Activated naive CD4-positive, alpha-beta T cell treated with anti-CD3 and anti-CD28 coated beads, Interleukin-2, amount 50 U/mL, for 16 hours (primary cell): ENCODE data around the gene RIMBP2.
"Not testable (repeated sequence)": the region's sequence is repeated elsewhere in the genome, so short reads cannot be mapped to it uniquely, and the experiment has no call there.

Source experiments
- DNase-seq: peaks from one replicate; pipeline ENCODE4 v3.0.0-alpha.2; 2020

Gene RIMBP2

DNA sequence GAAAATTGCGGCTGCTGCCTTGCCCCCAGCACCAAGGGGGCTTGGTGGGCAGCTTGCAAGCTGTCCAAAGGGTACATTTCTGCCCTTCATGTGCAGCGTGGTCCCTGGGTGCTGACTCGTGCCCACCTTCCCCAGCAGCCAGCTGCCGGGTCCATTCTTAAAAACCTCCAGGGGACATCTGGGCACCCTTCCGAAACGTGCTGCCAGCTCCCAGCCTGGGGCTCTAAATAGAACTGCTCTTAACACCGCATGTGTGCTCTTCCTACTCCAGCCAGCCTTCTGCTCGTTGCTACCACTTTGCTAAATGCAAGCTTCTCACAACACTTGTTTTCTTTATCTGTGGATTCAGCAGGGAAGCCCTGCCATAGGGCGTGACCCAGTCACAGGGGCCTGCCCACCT lies 66.0 kb downstream of the RIMBP2 start:
- DNase-seq = no peak

DNA sequence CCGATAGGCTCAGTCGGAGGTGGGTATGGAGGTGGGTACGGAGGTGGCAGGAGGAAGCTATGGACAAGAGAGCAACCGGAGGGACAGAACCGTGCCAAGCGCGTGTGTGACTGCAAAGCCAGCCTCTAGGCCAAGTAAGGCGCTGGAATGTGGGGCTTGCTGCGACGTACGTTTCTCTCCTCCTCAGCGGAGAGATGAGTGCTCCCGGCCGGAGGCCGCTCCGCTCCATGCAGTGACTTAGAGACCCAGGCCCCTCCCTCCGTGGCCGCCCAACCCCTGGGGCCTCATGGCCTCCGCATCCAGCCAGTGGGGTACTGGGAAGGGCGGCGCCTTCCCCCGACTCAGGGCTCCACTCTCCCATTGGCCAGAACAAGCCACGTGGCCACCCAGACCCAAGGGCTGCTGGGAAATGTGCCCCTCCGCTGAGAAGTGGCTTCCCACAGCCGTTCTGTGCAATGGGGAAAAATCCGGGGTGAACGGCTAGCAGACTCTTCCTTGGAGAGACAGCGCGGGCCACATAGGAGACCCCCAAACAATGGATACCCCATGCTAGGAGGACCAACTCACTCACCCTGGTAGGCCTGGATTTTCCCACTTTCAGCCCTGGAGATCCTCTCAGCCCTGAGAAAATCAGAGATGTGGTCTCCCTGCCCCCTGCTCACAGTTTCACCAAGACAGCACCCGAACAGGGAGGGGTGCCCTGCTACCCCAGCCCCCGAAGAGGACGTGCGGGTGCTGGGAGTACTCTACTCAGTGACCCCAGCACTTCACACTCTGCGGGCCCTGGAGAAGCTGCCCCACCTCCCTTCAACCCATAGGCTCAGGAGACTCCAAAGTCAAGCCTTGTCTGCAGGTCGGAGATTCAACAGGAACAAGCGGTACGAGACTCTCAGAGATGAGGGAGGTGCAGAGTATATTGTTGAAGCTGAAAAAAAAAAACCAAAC lies 66.7 kb downstream of the RIMBP2 start:
- no peak for DNase-seq

DNA sequence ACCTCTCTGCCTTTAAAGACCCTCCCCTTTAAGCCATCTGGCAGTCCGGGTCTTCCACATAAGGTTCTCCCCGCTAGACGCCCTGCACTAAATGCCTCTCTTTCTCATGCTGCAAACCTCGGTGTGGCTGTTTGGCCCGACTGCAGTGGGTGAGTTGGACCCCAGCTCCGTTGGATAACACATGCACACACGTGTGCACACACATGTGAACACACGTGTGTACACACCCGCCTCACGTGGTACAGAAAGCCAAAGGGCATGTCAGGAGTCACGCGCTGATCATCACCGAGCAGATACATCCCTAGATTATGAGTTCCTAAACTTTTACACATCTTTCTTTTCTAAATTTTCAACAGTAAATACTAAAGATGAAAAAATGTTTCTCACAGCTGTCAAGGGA lies 68.3 kb downstream of the RIMBP2 start:
- no peak for DNase-seq

DNA sequence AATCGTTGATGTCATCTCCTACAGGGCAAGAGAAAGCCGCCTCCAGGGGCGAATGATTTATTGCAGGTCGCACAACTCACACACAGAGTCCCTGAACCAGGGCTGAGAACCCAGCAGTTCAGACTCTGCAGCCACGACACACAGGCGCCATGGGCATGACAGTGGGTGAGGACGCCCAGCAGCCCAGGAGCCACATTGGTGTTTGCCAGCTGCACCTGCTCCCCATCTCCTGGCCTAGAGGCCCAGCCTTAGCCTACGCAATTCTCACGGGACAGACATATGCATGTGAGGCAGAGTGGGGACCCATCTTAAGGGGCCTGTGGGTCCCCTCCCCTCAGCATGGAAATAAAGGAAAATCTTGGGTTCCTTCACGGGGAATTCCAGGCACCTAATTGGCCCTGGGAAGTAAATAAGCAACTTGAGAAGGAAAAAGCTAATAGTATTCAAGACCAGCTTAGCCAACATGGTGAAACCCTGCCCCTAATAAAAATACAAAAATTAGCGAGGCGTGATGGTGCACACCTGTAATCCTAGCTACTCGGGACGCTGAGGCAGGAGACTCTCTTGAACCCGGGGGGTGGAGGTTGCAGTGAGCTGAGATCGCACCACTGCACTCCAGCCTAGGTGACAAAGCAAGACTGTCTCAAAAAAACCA lies 69.3 kb downstream of the RIMBP2 start:
- no peak for DNase-seq

DNA sequence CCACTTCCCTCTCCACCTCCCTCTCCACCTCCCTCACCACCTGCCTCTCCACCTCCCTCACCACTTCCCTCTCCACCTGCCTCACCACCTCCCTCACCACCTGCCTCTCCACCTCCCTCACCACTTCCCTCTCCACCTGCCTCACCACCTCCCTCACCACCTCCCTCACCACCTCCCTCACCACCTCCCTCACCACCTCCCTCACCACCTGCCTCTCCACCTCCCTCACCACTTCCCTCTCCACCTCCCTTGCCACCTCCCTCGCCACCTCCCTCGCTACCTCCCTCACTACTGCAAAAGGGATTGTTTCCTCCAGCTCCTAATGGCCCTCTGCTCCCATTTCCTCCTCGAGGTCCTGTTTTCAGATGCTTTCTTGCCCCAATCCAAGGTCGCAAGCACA lies 69.9 kb downstream of the RIMBP2 start:
- DNase-seq = not testable (repeated sequence)

DNA sequence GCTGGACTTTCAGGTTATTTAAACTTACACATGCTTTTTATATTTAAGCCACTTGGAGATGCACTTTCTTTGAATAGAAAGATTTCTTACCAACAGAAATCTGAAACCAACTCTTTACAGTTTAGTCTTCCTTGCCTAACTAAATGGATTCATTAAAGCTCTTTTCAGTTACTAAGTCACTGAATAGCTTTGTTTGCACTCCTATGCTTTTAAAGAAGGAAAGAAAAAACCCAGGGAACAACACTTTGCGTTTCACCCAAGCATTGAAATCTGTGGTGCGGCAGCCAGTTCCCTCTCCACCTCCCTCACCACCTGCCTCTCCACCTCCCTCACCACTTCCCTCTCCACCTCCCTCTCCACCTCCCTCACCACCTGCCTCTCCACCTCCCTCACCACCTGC lies 70.3 kb downstream of the RIMBP2 start:
- no peak for DNase-seq

DNA sequence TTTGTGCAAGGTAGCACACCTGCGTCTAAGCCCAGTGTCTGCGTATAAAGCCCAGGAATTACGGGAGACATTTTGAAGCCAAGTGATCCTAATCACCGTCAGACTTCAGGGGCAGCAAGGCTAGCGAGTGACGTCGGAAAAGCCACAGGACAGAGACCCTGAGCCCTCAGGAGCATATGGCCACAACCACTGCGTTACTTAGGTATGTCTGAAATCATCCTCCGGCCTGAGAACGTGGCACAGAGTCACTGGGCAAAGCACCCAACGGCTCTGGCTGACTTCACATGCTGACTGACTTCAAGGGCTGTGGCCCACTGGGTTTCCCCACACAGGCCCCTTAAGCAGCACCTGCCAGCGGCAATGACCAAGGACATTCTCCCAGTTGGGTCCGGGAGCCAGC lies 71.5 kb downstream of the RIMBP2 start:
- DNase-seq = no peak

DNA sequence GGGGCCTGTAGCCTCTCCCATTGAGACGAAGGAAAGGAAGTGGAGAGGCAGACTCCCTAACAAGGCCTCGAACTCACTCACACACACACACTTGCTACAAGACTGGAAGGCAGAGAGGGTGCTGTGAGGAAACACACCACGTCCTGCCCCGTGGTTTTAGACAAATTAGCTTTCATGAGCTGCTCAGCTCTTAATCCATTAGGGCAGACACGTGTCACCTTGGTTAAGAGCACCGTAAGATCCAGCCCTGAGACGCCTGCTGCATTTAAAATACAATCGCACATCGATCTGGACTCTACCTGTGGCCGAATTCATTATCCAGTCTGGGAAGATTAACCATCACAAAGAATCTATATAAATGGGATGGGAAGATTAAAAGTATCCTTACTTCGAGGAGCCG lies 72.0 kb downstream of the RIMBP2 start:
- DNase-seq = no peak

DNA sequence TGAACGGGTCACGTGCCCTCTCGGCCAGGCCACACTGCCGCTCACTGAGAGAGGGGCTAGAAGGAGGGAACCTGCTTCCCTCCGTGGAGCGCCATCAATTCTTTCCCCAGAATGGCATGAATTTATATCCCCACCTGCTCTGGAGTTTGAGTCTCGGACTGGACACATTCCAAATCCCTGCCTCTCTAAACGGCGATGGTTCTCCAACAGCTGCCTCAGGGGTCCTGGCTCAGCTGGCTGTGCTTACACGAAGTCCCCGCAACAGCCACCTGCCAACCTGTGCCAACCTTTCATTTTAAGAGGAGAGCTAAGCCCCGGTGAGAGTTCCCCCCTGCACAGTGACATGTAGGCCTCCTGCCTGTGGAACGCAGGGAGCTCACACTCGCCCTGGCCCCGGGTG lies 73.2 kb downstream of the RIMBP2 start:
- DNase-seq = no peak

DNA sequence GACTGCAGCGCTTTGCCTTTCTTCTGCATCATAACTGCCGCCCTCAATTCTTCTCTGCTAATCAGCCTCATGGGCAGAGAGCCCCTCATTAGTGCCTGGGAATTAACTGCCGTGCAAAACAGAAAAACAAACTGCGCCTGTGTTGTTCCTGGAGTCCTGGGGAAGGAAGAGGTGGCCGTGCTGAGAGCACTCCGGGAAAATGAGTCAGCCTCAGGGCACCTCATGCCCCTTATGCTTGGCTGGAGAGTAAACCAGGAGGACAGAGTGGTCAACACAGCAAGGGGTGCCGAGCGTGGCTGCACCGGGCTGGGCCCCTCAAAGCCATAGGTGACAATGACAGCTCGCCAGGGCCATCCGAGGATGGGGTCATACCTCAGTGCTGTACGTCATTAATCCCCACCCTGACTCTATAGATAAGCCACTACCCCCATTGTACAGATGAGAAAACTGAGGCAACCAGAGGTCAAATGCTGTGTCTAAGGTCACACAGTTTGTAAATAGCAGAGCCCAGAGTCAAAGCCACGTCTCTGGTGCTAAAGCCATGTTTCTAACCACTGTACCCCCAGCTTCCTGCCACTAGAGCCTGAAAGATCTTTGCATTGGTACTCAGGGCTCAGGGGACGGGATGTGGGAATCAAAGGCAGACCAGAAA lies 74.4 kb downstream of the RIMBP2 start:
- DNase-seq = no peak

DNA sequence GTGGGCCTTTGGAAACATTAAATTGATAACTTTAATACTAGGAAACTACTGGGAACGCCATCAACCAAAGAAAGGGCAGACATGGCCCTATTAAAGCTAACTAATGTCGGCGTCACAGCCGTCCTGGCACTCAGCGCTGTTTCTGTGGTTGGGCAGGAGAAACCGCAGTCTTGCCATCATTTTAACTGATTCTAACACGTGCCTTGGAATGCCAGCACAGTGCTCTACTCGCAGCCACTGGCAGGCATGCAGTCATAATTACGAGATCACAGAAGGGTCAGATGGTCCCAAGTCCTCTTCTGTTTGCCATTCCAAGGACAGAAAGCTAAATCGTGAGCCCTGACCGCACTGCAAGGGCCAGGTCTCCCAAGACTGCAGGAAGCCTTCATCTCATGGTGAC lies 75.2 kb downstream of the RIMBP2 start:
- no peak for DNase-seq

DNA sequence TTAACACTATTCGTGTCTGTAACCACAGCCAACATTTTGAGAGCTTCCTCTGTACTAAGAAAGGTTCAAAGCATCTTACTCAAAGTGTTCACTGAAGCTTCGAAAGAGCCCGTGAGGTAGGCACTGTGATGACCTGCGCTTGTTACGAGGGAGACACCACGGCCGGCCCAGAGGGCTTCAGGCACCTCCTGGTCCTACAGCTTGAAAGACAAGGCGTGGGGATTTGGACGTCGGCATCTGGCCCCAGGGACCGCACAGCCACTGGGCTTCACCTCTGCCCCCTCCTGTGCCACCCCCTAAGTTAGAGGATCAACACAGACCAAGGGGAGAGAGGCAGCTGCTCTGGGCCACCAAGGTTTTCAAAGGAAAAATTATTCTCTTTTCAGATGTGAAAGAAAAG lies 75.6 kb downstream of the RIMBP2 start:
- DNase-seq = no peak

DNA sequence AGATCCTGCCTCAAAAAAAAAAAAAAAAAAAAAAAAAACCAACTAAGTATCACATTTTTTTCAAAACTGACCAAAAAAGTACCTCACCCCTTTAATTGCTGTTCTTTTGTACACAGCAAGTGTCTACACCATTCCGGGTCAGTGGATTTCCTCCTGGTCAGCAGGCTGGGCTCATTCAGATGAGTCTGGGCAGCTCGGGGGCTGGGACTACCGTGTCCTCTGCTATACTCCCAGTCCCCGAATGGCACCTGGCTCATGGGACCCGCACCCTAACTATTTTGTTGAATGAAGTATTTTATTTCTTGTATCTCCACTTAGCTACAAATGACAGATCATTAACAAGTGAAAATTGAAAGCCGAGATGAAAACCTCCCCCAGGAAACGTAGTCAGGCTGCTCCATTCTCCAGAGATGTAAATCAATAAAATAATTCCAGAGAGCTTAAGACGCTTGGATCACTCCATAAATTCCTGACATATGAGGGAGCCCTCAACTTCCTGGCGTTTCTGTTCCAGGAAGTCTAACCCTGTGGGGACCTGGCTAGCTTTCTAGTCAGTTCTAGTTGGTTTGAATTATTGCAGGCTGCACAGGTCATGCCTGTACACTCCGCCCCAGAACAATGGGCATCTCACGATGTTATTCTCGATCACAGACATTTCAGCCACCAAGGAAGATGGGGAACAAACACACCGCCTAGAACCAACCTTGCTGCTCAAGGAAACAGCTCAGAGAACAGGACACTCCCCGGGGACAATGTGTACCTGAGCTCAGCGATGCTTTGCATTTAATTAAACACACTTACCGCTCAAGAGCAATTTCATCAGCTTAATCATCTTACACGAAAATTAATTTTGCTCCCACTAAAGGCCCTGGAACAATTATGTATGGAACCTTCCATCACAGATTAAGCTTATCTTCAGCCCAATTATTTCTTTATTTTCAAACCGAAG lies 76.3 kb downstream of the RIMBP2 start:
- DNase-seq = no peak

DNA sequence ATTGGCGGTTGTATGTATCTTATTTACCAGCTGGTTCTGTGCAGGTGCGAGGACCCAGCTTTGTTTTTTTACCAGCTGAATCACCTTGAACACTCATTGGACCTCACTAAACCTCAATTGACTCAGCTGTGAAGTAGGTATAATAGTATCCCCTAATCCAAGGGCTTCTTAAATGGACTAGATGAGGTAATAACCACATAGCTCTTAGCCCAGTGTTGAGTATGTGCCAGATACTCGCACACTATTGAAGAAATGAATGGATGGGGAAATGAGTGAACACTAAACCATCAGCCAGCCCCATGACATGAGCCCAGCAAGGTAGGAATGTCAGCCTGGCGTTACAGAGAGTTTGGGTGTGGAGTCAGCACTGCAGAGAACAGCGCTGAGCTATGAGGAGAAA lies 79.7 kb downstream of the RIMBP2 start:
- no peak for DNase-seq

DNA sequence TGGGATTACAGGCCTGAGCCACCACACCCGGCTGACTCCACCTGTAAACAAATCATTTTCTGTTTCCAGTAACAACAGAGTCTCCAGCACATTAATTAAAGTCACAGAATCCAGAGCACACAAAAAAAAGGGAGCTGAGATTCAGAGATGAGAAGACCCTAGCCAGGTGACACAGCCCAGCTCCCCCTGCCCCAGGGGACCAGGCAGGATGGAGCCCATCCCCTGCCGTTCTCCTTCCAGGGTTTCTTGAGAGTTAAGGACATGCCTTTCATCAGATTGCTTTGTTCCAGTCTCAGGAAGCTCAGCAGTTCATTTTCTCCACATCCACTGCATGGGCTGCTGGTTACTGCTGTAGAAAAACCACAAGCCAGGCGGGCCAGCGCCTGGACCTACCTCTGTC lies 81.2 kb downstream of the RIMBP2 start:
- DNase-seq = no peak

DNA sequence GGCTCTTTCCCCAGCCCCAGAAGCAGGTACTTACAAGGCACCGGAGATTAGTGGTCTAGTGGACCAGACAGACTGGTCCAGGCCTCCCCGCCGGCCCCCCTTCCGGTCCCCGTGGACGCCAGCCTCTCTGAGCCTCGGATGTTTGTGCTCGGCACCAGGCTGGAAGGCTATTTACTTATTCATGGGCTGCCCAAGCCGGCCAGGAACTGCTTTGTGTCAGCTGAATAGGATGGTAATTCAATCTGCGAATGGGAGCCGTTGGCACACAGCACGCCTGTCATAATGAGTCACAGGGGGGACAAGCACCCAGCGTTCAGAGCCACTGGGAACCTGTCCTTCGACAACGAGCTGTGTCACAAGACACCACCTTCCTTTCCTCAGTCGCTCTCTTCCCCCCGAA lies 82.3 kb downstream of the RIMBP2 start:
- no peak for DNase-seq

DNA sequence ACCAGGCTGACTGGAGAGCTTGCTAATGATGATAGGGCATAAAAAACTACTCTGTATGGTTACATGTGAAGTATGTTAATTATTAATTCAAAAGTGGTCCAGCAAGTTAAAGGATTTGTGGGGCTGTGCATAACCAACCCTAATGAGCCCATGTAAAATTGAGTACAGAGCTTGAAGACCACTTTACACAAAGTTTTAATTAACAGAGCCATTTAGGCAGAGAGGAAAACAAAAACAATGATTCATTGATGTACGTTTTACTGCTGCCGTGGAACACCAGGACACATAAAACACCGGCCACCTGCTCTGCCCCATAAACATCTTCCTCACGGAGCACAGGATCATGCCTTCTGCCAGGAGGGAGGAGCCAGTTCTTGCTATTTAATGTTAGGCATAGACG lies 83.5 kb downstream of the RIMBP2 start:
- DNase-seq = no peak

DNA sequence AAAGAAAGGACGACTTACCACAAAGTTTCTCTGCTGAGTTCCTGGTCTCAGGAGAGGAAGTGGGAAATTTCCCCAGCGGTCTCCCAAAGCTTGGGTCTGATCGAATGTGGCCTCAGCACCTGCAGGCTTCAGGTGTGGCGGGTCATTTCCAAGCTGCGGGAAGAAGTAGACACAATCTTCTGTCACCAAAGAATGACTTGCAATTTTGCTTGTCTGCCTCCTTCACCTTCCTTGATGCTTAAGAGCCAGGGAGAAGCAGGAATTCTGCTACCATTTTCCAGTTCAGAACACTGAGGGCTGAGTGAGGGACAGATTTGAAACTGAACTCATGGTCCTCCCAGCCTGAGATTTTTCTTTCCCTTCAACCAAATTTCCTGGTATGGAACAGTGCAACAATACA lies 87.8 kb downstream of the RIMBP2 start:
- no peak for DNase-seq

DNA sequence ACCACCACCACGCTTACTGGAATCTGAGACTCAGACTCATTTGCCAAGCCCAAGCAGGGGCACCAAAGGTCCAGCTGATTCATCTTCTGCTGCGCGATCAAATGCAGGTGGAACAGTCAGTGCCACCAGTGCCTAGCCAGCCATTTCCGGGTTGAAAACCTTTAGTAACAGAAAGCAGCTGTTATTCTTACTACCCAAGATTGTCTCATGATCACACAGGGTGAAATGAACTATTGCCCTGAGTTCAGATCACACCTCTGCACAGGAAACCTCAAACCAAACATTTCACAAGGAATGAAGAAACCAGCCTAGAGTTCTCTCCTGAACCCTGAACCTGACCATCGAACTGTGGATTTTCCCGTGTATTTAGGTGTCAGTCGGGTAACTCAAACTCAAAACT lies 88.9 kb downstream of the RIMBP2 start:
- no peak for DNase-seq

DNA sequence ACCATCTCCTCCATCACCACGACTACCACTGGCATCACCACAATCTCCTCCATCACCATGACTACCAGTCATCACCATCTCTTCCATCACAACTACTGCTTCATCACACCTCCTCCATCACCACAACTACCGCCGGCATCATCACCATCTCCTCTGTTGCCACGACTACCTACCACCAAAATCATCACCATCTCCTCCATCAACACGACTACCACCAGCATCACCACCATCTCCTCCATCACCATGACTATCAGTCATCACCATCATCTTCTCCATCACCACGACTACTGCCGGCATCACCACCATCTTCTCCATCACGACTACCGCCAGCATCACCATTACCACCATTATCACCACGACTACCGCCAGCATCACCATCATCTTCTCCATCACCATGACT lies 89.5 kb downstream of the RIMBP2 start:
- DNase-seq = no peak

DNA sequence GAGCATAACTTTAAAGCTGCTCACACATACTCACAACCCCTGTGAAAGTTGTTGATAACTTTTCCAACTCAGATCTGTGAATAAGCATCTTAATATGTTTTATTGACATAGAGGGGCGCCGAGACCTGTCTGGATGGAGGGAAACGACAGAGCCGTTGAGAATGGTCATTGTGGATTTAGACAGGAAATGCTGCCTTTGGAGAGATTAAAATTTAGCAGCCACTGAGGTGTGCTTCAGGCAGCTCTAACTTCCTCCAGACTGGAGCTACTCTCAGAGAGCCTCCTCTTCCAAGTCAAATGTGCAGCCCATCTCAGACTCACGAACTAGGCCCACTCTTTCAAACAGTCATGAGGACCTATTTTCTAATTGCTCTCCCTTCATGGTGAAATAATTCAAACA lies 90.9 kb downstream of the RIMBP2 start:
- DNase-seq = no peak

DNA sequence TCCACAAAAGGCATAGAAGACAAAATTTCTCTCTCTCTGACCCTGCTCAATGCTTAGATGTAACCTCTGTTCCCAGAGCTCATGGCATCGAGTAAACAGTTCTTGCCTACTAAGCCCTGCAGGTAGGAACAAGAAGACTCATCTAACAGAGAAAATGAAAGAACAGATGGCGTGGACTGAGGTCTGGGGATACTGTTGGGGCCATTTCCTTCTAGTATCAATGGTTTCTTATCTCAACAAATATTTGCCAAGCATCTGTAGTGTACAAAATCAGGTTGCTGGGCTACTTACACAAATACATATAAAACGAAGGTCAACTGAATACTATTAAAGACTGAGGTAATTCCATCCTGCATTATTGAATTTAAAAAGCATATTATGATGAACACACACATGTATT lies 93.3 kb downstream of the RIMBP2 start:
- DNase-seq = no peak
